GM12878 (cell line): ENCODE measurements around the gene RNF113B.

Experiments used
- ATF7 ChIP-seq: fragments of 450-650 bp; IDR thresholded peaks from 2 replicates; pipeline ENCODE4 v1.6.1; 2016; ENCODE audit warnings: low read depth, mild to moderate bottlenecking
- CEBPB ChIP-seq, 2 experiments: fragments of 150-350 bp in 1 of 2; IDR thresholded peaks; 2 replicates each; pipeline ENCODE4 v1.6.1; 2012 to 2014; ENCODE audit warnings: low read depth in 2 of 2, low read length in 2 of 2, borderline replicate concordance in 1 of 2, inconsistent platforms in 1 of 2
- ESRRA ChIP-seq: IDR thresholded peaks from 2 replicates; pipeline ENCODE4 v1.6.1; 2012; ENCODE audit warnings: mild to moderate bottlenecking, low read length, improper control_type of control experiment
- NFIC ChIP-seq: IDR thresholded peaks from 2 replicates; pipeline ENCODE4 v1.6.1; 2012; ENCODE audit warnings: low read depth, mild to moderate bottlenecking, inconsistent platforms, low read length, moderate library complexity
- POLR2A ChIP-seq: IDR thresholded peaks from 2 replicates; pipeline ENCODE4 v1.6.1; 2011; ENCODE audit warnings: low read depth, mild to moderate bottlenecking, low read length
- POLR2AphosphoS5 ChIP-seq: IDR thresholded peaks from 2 replicates; pipeline ENCODE4 v1.6.1; 2011; ENCODE audit warnings: mild to moderate bottlenecking, low read length, inconsistent platforms
- YY1 ChIP-seq: IDR thresholded peaks from 2 replicates; pipeline ENCODE4 v1.6.1; 2011; ENCODE audit warnings: low read depth, mild to moderate bottlenecking, low read length
- ZNF274 ChIP-seq: IDR thresholded peaks from one replicate; pipeline ENCODE4 v1.8.0; 2011; ENCODE audit not compliant: insufficient read length, insufficient read depth
- TF ChIP-seq, protein P1 (sequence below), 3 experiments: IDR thresholded peaks in 2 of 3; conservative IDR thresholded peaks in 1 of 3; 2 replicates each; pipeline ENCODE4 v1.5.1; 2011; ENCODE audit warnings: low read depth in 3 of 3, low read length in 3 of 3, mild to moderate bottlenecking in 3 of 3, control low read depth in 2 of 3, moderate library complexity in 2 of 3, inconsistent platforms in 1 of 3, mixed read lengths in 1 of 3; ENCODE audit not compliant: control insufficient read depth in 2 of 3, insufficient read depth in 1 of 3; ENCODE audit errors: extremely low read depth in 1 of 3

DNA sequence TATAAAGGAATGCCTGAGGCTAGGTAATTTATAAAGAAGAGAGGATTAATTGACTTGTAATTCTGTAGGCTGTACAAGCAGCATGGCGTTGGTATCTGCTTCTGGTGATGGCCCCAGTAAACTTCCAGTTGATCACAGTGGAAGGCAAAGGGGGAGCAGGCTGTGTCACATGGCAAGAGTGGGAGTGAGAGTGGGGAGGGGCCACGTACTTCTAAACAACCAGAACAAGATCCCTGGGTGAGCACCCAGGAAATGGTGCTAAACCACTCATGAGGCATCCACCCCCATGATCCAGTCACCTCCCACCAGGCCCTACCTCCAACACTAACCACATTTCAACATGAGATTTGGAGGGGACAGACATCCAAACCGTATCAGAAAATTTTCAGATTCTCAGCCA lies 3.0 kb upstream of the RNF113B start:
- TF ChIP-seq YY1: no peak
- no peak for TF ChIP-seq POLR2AphosphoS5
- TF ChIP-seq, protein P1, sequence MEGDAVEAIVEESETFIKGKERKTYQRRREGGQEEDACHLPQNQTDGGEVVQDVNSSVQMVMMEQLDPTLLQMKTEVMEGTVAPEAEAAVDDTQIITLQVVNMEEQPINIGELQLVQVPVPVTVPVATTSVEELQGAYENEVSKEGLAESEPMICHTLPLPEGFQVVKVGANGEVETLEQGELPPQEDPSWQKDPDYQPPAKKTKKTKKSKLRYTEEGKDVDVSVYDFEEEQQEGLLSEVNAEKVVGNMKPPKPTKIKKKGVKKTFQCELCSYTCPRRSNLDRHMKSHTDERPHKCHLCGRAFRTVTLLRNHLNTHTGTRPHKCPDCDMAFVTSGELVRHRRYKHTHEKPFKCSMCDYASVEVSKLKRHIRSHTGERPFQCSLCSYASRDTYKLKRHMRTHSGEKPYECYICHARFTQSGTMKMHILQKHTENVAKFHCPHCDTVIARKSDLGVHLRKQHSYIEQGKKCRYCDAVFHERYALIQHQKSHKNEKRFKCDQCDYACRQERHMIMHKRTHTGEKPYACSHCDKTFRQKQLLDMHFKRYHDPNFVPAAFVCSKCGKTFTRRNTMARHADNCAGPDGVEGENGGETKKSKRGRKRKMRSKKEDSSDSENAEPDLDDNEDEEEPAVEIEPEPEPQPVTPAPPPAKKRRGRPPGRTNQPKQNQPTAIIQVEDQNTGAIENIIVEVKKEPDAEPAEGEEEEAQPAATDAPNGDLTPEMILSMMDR (IDR thresholded peaks at IDR 0.05 in 2 of 3, conservative IDR thresholded peaks at IDR 0.05 in 1 of 3; ENCODE audit: control insufficient read depth in 2 of 3, extremely low read depth in 1 of 3, insufficient read depth in 1 of 3, low read depth in 3 of 3, low read length in 3 of 3): no peak
- TF ChIP-seq ESRRA: no peak
- no peak for TF ChIP-seq ZNF274
- TF ChIP-seq ATF7: no peak
- no peak for TF ChIP-seq CEBPB (IDR thresholded peaks at IDR 0.05; ENCODE audit: borderline replicate concordance in 1 of 2, low read depth in 2 of 2, low read length in 2 of 2)
- TF ChIP-seq POLR2A: no peak
- no peak for TF ChIP-seq NFIC
